Epidermal melanocyte (primary cell): ENCODE data around the gene GSE1.
"Not testable (repeated sequence)": the region's sequence is repeated elsewhere in the genome, so short reads cannot be mapped to it uniquely, and the experiment has no call there.

Source experiments
- DNase-seq: peaks from one replicate; pipeline ENCODE4 v3.0.0; 2011; ENCODE audit warnings: low spot score; ENCODE audit not compliant: insufficient read length

GSE1 gene

DNA sequence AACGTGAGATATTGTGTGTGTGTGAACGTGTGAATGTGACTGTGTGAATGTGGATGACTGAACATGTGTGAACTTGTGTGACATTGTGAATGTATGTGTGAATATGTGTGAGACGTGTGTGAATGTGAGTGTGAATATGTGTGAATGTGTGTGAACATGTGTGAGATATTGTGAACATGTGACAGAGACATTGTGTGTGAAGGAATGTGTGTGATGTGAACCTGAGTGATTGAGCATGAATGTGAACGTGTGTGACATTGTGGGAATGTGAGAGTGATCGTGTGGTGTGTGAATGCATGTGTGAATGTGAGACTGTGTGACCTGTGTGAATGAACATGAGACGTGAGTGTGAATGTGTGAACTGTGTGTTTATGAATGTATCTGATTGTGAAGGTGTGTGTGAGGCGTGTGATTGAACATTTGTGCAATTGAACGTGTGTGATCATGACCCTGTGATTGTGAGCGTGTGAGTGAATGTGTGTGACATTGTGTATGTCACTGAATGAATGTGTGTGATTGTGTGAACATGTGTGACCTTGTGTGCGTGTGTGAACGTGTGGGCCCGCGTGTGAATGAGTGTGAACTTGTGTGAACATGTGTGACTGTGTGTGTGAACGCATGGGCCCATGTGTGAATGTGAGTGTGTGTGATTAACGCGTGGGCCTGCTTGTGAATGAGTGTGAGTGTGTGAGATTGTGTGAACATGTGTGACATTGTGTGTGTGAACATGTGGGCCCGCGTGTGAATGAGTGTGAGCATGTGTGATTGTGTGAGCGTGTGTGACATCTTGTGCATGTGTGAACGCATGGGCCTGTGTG, 23.2 kb upstream of the GSE1 start:
- no peak for DNase-seq

GRCh38 chr16:85590506-85590832, 22.7 kb upstream of the GSE1 start:
- DNase-seq, result no peak

DNA sequence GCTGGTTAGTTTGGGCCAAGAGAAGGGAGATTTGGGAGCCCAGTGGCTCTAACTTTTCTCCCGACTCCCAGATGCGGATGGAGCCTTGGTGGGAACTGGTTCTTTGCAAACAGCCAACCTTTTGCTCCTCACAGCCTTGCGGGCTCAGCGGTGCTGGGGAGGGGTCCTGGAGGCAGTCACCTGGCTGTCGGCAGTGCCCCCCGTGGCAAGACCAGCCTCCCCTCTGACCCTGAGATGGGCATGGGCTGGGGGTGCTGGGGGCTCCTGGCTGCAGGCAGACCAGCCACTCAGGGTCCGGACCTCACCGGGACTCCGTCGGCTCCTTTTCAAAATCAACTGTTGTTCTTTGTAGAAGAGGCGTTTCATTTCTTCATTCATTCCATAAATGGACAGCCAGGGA, 21.7 kb upstream of the GSE1 start:
- no peak for DNase-seq

- DNase-seq, result not testable (repeated sequence)
These were observed 20.8 kb upstream of the GSE1 start for GRCh38 chr16:85592277-85592676.

GRCh38 chr16:85592700-85593493, 20.2 kb upstream of the GSE1 start:
- no peak for DNase-seq

- no peak for DNase-seq
These were observed 19.5 kb upstream of the GSE1 start for GRCh38 chr16:85593494-85594221.

- no peak for DNase-seq
These were observed 18.7 kb upstream of the GSE1 start for GRCh38 chr16:85594273-85594977.

DNA sequence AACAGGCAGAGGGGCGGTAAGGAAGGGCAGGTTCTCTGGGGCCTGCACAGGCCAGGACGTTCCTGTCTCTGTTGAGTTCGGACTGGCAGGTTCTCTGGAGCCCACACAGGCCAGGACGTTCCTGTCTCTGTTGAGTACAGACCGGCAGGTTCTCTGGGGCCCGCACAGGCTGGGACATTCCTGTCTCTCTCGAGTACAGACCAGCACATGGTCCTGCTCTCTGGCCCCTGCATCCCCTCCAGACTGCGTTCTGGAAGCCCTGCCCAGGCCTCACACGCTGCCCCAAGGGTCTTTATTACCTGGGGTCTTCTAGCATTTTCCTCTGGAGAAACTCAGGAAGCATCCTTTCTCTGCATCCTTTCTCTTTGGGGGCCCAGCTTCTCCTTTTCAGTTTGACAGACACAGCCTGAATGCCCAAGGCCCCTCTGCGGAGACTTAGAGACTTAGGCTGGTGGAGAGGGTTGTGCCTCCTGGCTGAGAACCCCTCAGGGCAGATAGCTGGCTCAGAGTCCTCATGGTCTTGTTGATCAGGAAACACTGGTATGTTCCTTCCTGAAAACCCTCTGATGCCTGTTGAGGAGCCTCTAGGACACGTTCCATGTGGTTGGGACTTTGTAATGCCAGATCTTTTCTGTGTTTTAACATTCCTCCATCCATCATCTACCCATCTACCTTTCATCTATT, 18.0 kb upstream of the GSE1 start:
- DNase-seq, result no peak

DNA sequence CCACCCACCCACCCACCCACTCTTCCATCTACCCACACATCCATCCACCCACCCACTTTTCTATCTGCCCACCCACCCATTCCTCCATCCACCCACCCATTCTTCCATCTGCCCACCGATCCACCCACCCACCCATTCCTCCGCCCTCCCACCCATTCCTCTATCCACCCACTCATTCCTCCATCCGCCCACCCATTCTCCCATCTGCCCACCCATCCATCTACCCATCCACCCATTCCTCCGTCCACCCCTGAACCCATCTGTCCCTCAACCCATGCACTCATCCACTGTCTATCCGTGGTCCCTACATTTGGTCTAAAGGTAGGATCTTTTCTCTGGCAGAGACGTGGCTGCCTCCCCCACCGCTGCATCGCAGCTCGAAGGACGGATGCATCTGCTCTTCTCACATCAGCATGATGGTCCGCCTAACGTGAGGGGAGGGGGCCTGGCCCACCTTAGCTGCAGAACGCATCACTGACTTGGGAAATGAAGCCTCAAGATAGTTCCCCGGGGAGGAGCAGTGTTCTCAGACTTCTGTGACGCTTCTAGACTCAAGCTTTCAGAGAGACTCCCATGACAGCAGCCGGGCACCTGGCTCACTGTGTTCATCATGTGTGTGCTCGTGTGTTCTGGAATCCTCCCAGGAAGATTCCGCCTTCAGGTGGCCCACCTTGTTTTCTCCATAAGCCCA, 17.2 kb upstream of the GSE1 start:
- no peak for DNase-seq

GRCh38 chr16:85598141-85598540, 15.0 kb upstream of the GSE1 start:
- no peak for DNase-seq

DNA sequence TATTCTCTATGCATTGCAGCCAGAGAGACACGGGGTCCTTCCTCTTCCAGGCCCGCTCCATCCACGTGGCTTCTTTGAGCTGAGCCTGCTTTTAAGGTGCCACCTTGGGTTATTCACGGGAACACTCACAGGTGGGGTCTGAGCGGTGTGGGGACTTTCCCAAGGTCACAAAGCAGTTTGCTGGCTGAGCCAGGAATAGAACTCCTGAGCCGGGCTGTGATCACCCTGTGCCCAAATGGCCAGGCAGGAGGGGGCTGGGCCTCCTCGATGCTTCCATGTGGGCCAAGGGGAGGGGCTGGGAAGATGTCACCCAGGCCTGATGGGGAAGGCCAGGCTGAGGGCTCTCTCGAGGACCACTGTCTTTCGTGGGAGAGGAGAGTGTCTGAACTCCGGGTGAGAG, 13.0 kb upstream of the GSE1 start:
- DNase-seq, result no peak

- DNase-seq, result no peak
These were observed 12.4 kb upstream of the GSE1 start for GRCh38 chr16:85600530-85601271.

- no peak for DNase-seq
These were observed 11.9 kb upstream of the GSE1 start for GRCh38 chr16:85601272-85601639.

DNA sequence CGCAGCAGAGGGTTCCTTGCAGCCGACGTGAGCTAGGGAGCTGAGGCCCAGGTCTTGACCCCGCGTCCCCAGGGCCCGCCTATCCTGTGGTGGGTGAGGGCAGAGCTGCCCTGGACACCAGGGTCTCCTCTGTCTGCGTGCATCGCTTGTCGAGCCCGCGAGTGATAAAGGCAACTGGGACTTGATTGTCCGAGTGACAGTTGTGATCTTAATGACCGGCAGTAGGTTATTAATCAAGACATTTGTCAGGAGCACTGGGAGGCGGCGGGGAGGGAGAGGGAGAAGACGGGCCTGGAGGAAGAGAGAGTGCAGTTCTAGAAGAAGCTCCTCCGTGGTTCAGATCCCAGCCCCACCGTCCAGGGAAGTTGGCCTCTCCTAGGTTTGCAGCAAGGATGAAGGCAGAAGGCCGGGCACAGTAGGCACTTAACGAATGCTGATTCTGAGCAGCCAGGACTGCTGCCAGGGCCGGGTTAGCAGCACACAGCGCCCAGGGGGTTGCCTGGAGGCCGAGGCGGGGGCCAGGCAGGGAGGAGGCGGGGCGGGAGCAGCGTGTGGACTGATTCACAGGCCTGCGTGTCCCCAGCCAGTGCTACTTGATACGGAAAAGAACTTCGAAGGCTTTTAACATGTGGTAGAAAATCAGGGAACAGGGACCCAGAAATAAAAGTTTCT, 11.3 kb upstream of the GSE1 start:
- DNase-seq, result no peak

GRCh38 chr16:85602402-85603202, 10.5 kb upstream of the GSE1 start:
- no peak for DNase-seq

DNA sequence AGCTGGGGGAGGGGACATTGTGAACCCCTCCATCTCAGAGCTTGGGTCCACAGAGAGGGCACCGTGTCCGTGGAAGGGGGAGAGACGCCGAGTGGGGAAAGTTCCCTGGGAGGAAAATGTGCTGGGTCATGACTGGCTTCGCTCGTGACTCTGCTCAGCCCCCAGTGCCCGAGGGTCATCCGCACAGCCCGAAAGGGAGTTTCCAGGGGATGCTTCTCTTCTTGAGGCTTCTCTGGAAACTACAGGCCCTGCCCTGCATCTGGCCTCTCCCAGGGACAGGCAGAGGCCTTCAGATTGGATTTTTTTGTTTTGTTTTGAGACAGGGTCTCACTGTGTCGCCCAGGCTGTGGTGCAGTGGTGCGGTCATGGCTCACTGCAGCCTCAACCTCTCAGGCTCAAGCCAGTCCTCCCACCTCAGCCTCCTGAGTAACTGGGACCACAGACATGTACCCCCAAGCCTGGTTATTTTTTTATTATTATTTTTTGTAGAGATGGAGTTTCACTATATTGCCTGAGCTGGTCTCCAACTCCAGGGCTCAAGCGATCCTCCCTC, 9.8 kb upstream of the GSE1 start:
- peak; percentile 81 for DNase-seq

GRCh38 chr16:85604145-85604705, 8.9 kb upstream of the GSE1 start:
- no peak for DNase-seq
